Ishikawa (cell line): ENCODE data around the gene GRAMD1B.

Source experiments
- CEBPB ChIP-seq: IDR thresholded peaks from 2 replicates; pipeline ENCODE4 v1.6.1; 2012
- CREB1 ChIP-seq: IDR thresholded peaks from 2 replicates; pipeline ENCODE4 v1.6.1; 2012; ENCODE audit warnings: low read depth
- EGR1 ChIP-seq: IDR thresholded peaks from 2 replicates; pipeline ENCODE4 v1.6.1; 2012
- EP300 ChIP-seq: IDR thresholded peaks from 2 replicates; pipeline ENCODE4 v1.6.1; 2012; ENCODE audit warnings: borderline replicate concordance
- FOXM1 ChIP-seq: IDR thresholded peaks from 2 replicates; pipeline ENCODE4 v1.6.1; 2012; ENCODE audit warnings: low read depth, borderline replicate concordance
- MAX ChIP-seq: IDR thresholded peaks from 2 replicates; pipeline ENCODE4 v1.6.1; 2012
- NFIC ChIP-seq: IDR thresholded peaks from 2 replicates; pipeline ENCODE4 v1.6.1; 2012
- RAD21 ChIP-seq: IDR thresholded peaks from 2 replicates; pipeline ENCODE4 v1.6.1; 2012; ENCODE audit warnings: low read depth
- REST ChIP-seq: IDR thresholded peaks from 2 replicates; pipeline ENCODE4 v1.6.1; 2012; ENCODE audit warnings: low read depth, mild to moderate bottlenecking
- TAF1 ChIP-seq: IDR thresholded peaks from 2 replicates; pipeline ENCODE4 v1.6.1; 2012; ENCODE audit warnings: low read depth, mild to moderate bottlenecking
- TCF12 ChIP-seq: IDR thresholded peaks from 2 replicates; pipeline ENCODE4 v1.6.1; 2012; ENCODE audit warnings: low read depth
- TEAD4 ChIP-seq: IDR thresholded peaks from 2 replicates; pipeline ENCODE4 v1.6.1; 2012
- USF1 ChIP-seq: IDR thresholded peaks from 2 replicates; pipeline ENCODE4 v1.6.1; 2012
- YY1 ChIP-seq: IDR thresholded peaks from 2 replicates; pipeline ENCODE4 v1.6.1; 2012; ENCODE audit warnings: low read depth
- ZBTB7A ChIP-seq: IDR thresholded peaks from 2 replicates; pipeline ENCODE4 v1.6.1; 2012; ENCODE audit warnings: low read depth

GRAMD1B gene

GRCh38 chr11:123448823-123449222, 18.8 kb downstream of the GRAMD1B start:
- TF ChIP-seq NFIC (no peak), TCF12 (no peak), YY1 (no peak), TAF1 (no peak), FOXM1 (no peak), ZBTB7A (no peak), TEAD4 (no peak), REST (no peak), CEBPB (no peak), RAD21 (no peak), USF1 (no peak), MAX (no peak), EP300 (no peak), EGR1 (no peak), CREB1 (no peak)

- TF ChIP-seq EP300 = no peak
- no peak for TF ChIP-seq RAD21
- TF ChIP-seq CEBPB = no peak
These were observed 19.4 kb downstream of the GRAMD1B start for GRCh38 chr11:123449436-123449835.

- TF ChIP-seq USF1 (no peak), EGR1 (no peak), CREB1 (no peak), ZBTB7A (no peak), RAD21 (no peak), MAX (no peak), CEBPB (no peak), NFIC (no peak), YY1 (no peak), TCF12 (no peak), TAF1 (no peak), FOXM1 (no peak), EP300 (no peak), TEAD4 (no peak), REST (no peak)
These were observed 20.6 kb downstream of the GRAMD1B start for GRCh38 chr11:123450623-123451022.

GRCh38 chr11:123451183-123451781, 21.2 kb downstream of the GRAMD1B start:
- TF ChIP-seq ZBTB7A (no peak), TCF12 (no peak)

- TF ChIP-seq USF1 (no peak), YY1 (no peak), FOXM1 (no peak), EP300 (no peak), CEBPB (no peak), NFIC (no peak), ZBTB7A (no peak), CREB1 (no peak), TEAD4 (no peak), TAF1 (no peak), REST (no peak), MAX (no peak), RAD21 (no peak), EGR1 (no peak), TCF12 (no peak)
These were observed 22.7 kb downstream of the GRAMD1B start for GRCh38 chr11:123452794-123453193.
